ENCODE data around the gene COL4A1.

COL4A1 gene

GRCh38 chr13:110279684-110280083, 27.3 kb downstream of the COL4A1 start:
- H3K4me3 ChIP-seq (ENCODE audit: insufficient read length, low read depth): no peak overlapping the region
- H3K4me1 ChIP-seq (ENCODE audit: insufficient read depth, insufficient read length): no peaks in the 10 kb centered on the region
- no peaks in the 10 kb centered on the region for H3K27me3 ChIP-seq (ENCODE audit: insufficient read depth, insufficient read length)
- no peak for TF ChIP-seq SUZ12 (IDR thresholded peaks at IDR 0.05; ENCODE audit: extremely low read depth, insufficient read depth, insufficient read length)
- no peak for TF ChIP-seq ZNF274 (IDR thresholded peaks at IDR 0.05; ENCODE audit: low read depth, low read length)
- H3K9me3 ChIP-seq (ENCODE audit: insufficient read depth, low read length): no peaks in the 10 kb centered on the region
- no peak overlapping the region for H3K9ac ChIP-seq (ENCODE audit: insufficient read length, low read depth)
- peaks cover 11% of the 10 kb centered on the region for H3K36me3 ChIP-seq (ENCODE audit: insufficient read depth, insufficient read length, low read length)
- DNase-seq (ENCODE audit: low read depth, low spot score): no peak

DNA sequence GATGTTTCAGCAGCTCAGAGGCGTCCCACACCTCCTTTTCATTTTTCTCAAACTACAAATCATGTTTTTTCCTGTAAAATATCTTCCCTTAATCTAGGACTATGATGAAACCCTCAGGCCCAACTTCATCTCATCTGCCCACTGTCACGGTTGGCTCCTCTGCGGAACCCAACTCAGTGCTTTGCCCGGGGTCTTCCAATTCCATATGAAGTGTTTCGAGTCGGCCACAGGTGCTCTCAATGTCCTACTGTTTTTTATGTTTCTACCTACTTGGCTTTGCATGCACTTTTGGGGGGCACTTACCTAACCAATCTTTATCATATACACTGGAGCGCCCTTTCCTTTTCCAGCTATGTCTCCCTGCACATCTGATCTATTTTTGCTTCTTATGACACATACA, 28.1 kb downstream of the COL4A1 start:
- no peak for DNase-seq (ENCODE audit: low read depth, low spot score)
- Histone ChIP-seq H3K36me3 (ENCODE audit: insufficient read depth, insufficient read length, low read length) (peaks cover 8% of the 10 kb centered on the region), H3K9me3 (ENCODE audit: insufficient read depth, low read length) (no peaks in the 10 kb centered on the region), H3K4me1 (ENCODE audit: insufficient read depth, insufficient read length) (no peaks in the 10 kb centered on the region), H3K27me3 (ENCODE audit: insufficient read depth, insufficient read length) (no peaks in the 10 kb centered on the region), H3K4me3 (ENCODE audit: insufficient read length, low read depth) (no peak overlapping the region), H3K9ac (ENCODE audit: insufficient read length, low read depth) (no peak overlapping the region)
- TF ChIP-seq SUZ12 (IDR thresholded peaks at IDR 0.05; ENCODE audit: extremely low read depth, insufficient read depth, insufficient read length) (no peak), ZNF274 (IDR thresholded peaks at IDR 0.05; ENCODE audit: low read depth, low read length) (no peak)

DNA sequence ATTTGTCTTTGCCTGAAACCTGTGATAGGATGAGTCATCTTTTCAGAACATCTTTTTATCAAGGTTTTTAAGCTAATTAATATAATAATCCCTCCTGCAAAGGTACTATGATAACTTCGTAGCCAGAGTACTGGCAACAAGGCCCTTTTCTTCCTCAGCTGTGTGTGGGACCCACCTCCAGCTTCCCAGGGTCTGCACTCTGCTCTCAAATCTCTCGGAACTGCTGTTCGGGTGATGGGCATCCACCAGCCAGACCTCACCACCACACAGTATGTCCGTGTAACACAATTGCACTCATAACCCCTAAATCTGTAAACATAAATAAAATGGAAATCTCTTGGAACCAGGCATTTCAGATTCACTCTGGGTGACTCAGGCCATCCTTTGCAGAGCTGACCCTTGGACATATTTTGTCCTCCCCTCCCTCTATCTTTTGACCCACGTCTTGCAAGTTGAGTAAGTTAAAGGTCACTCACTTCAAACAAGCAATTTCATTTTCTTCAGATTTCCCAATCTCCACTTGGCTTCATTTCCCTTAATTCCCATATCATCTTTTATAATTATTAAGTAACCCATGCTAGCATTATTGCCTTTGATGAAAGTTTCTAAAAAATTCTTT, 29.5 kb downstream of the COL4A1 start:
- Histone ChIP-seq H3K4me1 (ENCODE audit: insufficient read depth, insufficient read length) (no peaks in the 10 kb centered on the region), H3K27me3 (ENCODE audit: insufficient read depth, insufficient read length) (no peaks in the 10 kb centered on the region), H3K4me3 (ENCODE audit: insufficient read length, low read depth) (no peak overlapping the region), H3K9me3 (ENCODE audit: insufficient read depth, low read length) (no peaks in the 10 kb centered on the region), H3K36me3 (ENCODE audit: insufficient read depth, insufficient read length, low read length) (peaks cover 11% of the 10 kb centered on the region), H3K9ac (ENCODE audit: insufficient read length, low read depth) (no peak overlapping the region)
- TF ChIP-seq YY1 (IDR thresholded peaks at IDR 0.05; ENCODE audit: insufficient read depth, insufficient read length): no peak
- no peak for TF ChIP-seq SUZ12 (IDR thresholded peaks at IDR 0.05; ENCODE audit: extremely low read depth, insufficient read depth, insufficient read length)
- TF ChIP-seq ZNF274 (IDR thresholded peaks at IDR 0.05; ENCODE audit: low read depth, low read length): no peak
- DNase-seq (ENCODE audit: low read depth, low spot score): no peak

DNA sequence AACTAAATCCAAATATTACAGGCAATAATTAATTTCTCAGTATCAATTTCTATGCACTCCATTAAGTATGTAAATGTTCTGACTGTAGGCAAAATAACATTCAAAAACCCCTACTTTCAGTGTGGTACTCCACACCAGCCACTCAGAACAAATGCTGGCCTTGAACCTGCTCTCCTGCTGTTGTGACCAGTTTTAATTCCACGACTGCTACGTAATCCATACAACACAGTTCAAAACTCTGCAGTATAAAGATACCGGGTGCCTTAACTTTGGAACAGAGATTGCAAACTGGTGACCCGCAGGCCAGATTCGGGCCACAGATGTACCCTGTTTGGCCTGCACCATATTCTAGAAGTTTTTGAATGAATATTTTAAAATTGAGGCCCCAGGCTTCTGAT, 30.4 kb downstream of the COL4A1 start:
- Histone ChIP-seq H3K4me3 (ENCODE audit: insufficient read length, low read depth) (no peak overlapping the region), H3K4me1 (ENCODE audit: insufficient read depth, insufficient read length) (no peaks in the 10 kb centered on the region), H3K27me3 (ENCODE audit: insufficient read depth, insufficient read length) (no peaks in the 10 kb centered on the region), H3K9ac (ENCODE audit: insufficient read length, low read depth) (no peak overlapping the region), H3K9me3 (ENCODE audit: insufficient read depth, low read length) (no peaks in the 10 kb centered on the region), H3K36me3 (ENCODE audit: insufficient read depth, insufficient read length, low read length) (peaks cover 11% of the 10 kb centered on the region)
- DNase-seq (ENCODE audit: low read depth, low spot score): no peak
- TF ChIP-seq YY1 (IDR thresholded peaks at IDR 0.05; ENCODE audit: insufficient read depth, insufficient read length) (no peak), SUZ12 (IDR thresholded peaks at IDR 0.05; ENCODE audit: extremely low read depth, insufficient read depth, insufficient read length) (no peak), ZNF274 (IDR thresholded peaks at IDR 0.05; ENCODE audit: low read depth, low read length) (no peak)

GRCh38 chr13:110275931-110276552, 30.9 kb downstream of the COL4A1 start:
- no peak overlapping the region for H3K9ac ChIP-seq (ENCODE audit: insufficient read length, low read depth)
- H3K4me3 ChIP-seq (ENCODE audit: insufficient read length, low read depth): no peak overlapping the region
- H3K9me3 ChIP-seq (ENCODE audit: insufficient read depth, low read length): no peaks in the 10 kb centered on the region
- no peak for DNase-seq (ENCODE audit: low read depth, low spot score)
- H3K4me1 ChIP-seq (ENCODE audit: insufficient read depth, insufficient read length): no peaks in the 10 kb centered on the region
- peaks cover 11% of the 10 kb centered on the region for H3K36me3 ChIP-seq (ENCODE audit: insufficient read depth, insufficient read length, low read length)
- H3K27me3 ChIP-seq (ENCODE audit: insufficient read depth, insufficient read length): no peaks in the 10 kb centered on the region
- TF ChIP-seq SUZ12 (IDR thresholded peaks at IDR 0.05; ENCODE audit: extremely low read depth, insufficient read depth, insufficient read length) (no peak), YY1 (IDR thresholded peaks at IDR 0.05; ENCODE audit: insufficient read depth, insufficient read length) (no peak)

- no peak for DNase-seq (ENCODE audit: low read depth, low spot score)
Measured at GRCh38 chr13:110274687-110275086, 32.3 kb downstream of the COL4A1 start.

DNA sequence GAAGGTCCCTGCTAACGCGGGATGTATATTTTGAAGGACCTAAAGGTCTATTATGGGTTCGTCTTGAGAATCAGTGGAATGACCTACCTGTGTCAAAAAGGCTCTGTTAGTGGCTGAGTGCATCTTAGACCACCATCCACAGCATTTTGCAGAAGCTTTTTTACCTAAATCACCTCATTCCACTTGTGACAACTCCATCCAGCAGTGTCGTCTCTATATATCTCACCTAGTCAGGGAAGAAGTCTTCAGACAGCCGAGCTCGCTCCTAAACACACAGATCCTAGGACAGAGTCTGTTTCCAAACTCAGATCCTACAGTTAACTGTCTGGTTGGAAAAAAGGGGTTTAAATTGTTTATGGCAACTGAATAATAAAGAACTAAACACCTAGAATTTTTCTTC, 33.7 kb downstream of the COL4A1 start:
- TF ChIP-seq SUZ12 (IDR thresholded peaks at IDR 0.05; ENCODE audit: extremely low read depth, insufficient read depth, insufficient read length) (no peak), ZNF274 (IDR thresholded peaks at IDR 0.05; ENCODE audit: low read depth, low read length) (no peak), YY1 (IDR thresholded peaks at IDR 0.05; ENCODE audit: insufficient read depth, insufficient read length) (no peak)
- H3K4me1 ChIP-seq (ENCODE audit: insufficient read depth, insufficient read length): no peaks in the 10 kb centered on the region
- no peak for DNase-seq (ENCODE audit: low read depth, low spot score)
- H3K9ac ChIP-seq (ENCODE audit: insufficient read length, low read depth): no peak overlapping the region
- no peak overlapping the region for H3K4me3 ChIP-seq (ENCODE audit: insufficient read length, low read depth)
- H3K36me3 ChIP-seq (ENCODE audit: insufficient read depth, insufficient read length, low read length): peaks cover 23% of the 10 kb centered on the region
- H3K27me3 ChIP-seq (ENCODE audit: insufficient read depth, insufficient read length): no peaks in the 10 kb centered on the region
- no peaks in the 10 kb centered on the region for H3K9me3 ChIP-seq (ENCODE audit: insufficient read depth, low read length)

More at GRCh38 chr13:110274687-110275086, 32.3 kb downstream of the COL4A1 start:
- Histone ChIP-seq H3K4me1 (ENCODE audit: insufficient read depth, insufficient read length) (no peaks in the 10 kb centered on the region), H3K4me3 (ENCODE audit: insufficient read length, low read depth) (no peak overlapping the region), H3K27me3 (ENCODE audit: insufficient read depth, insufficient read length) (no peaks in the 10 kb centered on the region), H3K9me3 (ENCODE audit: insufficient read depth, low read length) (no peaks in the 10 kb centered on the region), H3K9ac (ENCODE audit: insufficient read length, low read depth) (no peak overlapping the region), H3K36me3 (ENCODE audit: insufficient read depth, insufficient read length, low read length) (peaks cover 13% of the 10 kb centered on the region)
- TF ChIP-seq SUZ12 (IDR thresholded peaks at IDR 0.05; ENCODE audit: extremely low read depth, insufficient read depth, insufficient read length) (no peak), ZNF274 (IDR thresholded peaks at IDR 0.05; ENCODE audit: low read depth, low read length) (no peak), YY1 (IDR thresholded peaks at IDR 0.05; ENCODE audit: insufficient read depth, insufficient read length) (no peak)
